Lower leg skin (tissue), 3 donors: ENCODE measurements around the gene SUPT16H.

Experiments used
- POLR2A ChIP-seq, 2 donors: fragments of 450-650 bp; IDR thresholded peaks; one replicate each; pipeline ENCODE4 v1.6.1; 2016 to 2017; ENCODE audit warnings: antibody characterized with exemption in 2 of 2, mild to moderate bottlenecking in 1 of 2, moderate library complexity in 1 of 2
- TF ChIP-seq, protein P1 (sequence below), 3 donors: fragments of 450-650 bp; IDR thresholded peaks; one replicate each; pipeline ENCODE4 v1.5.1; 2016; ENCODE audit warnings: antibody characterized with exemption in 3 of 3, mild to moderate bottlenecking in 3 of 3, moderate library complexity in 2 of 3

DNA sequence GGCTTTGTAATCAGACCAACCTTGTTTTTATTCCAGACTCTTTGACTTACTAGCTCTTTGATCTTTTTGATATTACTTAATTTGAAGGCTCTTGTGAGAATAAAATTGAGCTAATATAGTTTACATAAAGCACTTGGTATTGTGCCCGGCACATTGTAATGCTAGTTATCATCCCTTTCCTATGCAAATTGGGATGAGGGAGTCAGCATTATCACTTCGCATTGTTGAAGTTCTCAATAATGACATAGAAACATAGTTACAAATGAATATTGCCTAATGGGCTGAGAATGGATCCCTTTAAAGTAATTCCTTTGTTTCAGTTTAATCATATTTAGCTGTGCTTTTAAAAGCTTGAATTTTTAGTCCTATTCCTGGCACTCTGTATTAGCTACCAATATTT, 36.6 kb downstream of the SUPT16H start:
- TF ChIP-seq, protein P1, sequence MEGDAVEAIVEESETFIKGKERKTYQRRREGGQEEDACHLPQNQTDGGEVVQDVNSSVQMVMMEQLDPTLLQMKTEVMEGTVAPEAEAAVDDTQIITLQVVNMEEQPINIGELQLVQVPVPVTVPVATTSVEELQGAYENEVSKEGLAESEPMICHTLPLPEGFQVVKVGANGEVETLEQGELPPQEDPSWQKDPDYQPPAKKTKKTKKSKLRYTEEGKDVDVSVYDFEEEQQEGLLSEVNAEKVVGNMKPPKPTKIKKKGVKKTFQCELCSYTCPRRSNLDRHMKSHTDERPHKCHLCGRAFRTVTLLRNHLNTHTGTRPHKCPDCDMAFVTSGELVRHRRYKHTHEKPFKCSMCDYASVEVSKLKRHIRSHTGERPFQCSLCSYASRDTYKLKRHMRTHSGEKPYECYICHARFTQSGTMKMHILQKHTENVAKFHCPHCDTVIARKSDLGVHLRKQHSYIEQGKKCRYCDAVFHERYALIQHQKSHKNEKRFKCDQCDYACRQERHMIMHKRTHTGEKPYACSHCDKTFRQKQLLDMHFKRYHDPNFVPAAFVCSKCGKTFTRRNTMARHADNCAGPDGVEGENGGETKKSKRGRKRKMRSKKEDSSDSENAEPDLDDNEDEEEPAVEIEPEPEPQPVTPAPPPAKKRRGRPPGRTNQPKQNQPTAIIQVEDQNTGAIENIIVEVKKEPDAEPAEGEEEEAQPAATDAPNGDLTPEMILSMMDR (IDR thresholded peaks at IDR 0.05), result no peak
- no peak for TF ChIP-seq POLR2A (IDR thresholded peaks at IDR 0.05)
